Measurements from ENCODE around the gene GSK3B.
"Not testable (repeated sequence)": the region's sequence is repeated elsewhere in the genome, so short reads cannot be mapped to it uniquely, and the experiment has no call there.

Gene GSK3B

DNA sequence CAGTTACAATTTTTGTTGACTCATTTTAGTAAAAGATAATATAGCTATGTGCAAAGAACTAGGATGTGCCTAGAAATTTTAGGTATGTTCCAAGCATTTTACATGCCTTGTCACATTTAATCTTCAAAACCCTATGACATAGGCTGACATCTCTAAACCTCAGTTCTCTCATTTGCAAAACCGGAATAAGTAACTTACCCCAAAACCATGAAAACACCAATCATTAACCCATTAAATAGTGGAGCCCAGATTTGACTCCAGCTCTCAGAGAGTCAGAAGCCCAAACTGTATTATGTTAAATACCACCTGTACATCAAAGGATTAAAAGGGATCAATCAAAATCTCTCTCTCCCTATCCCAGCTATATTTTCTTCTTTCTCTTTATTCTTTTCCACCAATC is 36.6 kb downstream of the GSK3B start:
- H3K27ac ChIP-seq (ENCODE audit: insufficient read depth, low read depth, low read length, poor library complexity, severe bottlenecking), result no peak overlapping the region
- no peaks in the 10 kb centered on the region for H3K4me1 ChIP-seq (ENCODE audit: control insufficient read depth, insufficient read depth, low read length)
- no peak overlapping the region for H3K4me3 ChIP-seq (ENCODE audit: insufficient read depth, low read depth, low read length)
- whole genome bisulfite sequencing, 2 experiments, result 88 to 94% methylated on average over 1 of the region's 1 CpG
- no peaks in the 10 kb centered on the region for H3K36me3 ChIP-seq (ENCODE audit: control insufficient read depth, insufficient read depth, low read length)
- H3K9me3 ChIP-seq (ENCODE audit: control insufficient read depth, low read length), result no peaks in the 10 kb centered on the region
- no peaks in the 10 kb centered on the region for H3K27me3 ChIP-seq (ENCODE audit: control insufficient read depth, insufficient read depth, low read length, poor library complexity, severe bottlenecking)

DNA sequence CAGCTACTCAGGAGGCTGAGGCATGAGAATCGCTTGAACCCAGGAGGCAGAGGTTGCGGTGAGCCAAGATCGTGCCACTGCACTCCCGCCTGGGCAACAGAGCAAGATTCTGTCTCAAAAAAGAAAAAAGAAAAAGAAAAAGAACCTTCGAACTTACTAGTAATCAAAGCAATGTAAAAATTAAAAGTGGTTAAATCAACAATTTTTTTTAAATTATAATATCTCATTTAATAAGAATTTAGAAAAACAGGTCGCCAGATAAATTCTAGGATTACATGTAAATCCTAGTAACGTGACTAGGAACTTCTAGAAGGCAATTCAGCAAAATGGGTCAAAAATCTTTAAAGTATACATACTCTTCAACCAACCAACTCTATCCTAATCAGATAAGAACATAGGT is 37.2 kb downstream of the GSK3B start:
- H3K9me3 ChIP-seq (ENCODE audit: control insufficient read depth, low read length), result no peaks in the 10 kb centered on the region
- 92 to 94% methylated on average over 6 of the region's 7 CpGs for WGBS, 2 experiments
- no peak overlapping the region for H3K4me3 ChIP-seq (ENCODE audit: insufficient read depth, low read depth, low read length)

DNA sequence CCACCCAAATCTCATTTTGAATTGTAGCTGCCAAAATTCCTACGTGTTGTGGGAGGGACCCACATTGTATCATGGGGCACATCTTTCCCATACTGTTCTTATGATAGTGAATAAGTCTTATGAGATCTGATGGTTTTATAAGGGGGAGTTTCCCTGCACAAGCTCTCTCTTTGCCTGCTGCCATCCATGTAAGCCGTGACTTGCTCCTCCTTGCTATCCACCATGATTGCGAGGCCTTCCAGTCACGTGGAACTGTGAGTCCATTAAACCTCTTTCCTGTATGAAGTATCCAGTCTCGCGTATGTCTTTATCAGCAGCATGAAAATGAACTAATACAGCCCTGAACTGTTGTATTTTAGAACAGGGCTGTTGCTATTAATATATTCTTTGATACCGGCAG is 40.6 kb downstream of the GSK3B start:
- not testable (repeated sequence) for H3K4me3 ChIP-seq (ENCODE audit: insufficient read depth, low read depth, low read length); H3K9me3 ChIP-seq (ENCODE audit: control insufficient read depth, low read length); H3K36me3 ChIP-seq (ENCODE audit: control insufficient read depth, insufficient read depth, low read length); H3K27me3 ChIP-seq (ENCODE audit: control insufficient read depth, insufficient read depth, low read length, poor library complexity, severe bottlenecking); H3K27ac ChIP-seq (ENCODE audit: insufficient read depth, low read depth, low read length, poor library complexity, severe bottlenecking); H3K4me1 ChIP-seq (ENCODE audit: control insufficient read depth, insufficient read depth, low read length)
- WGBS, 2 experiments, result 89 to 98% methylated on average over 6 to 7 of the region's 7 CpGs

More for the DNA sequence above, 37.2 kb downstream of the GSK3B start:
- Histone ChIP-seq H3K27ac (ENCODE audit: insufficient read depth, low read depth, low read length, poor library complexity, severe bottlenecking) (no peak overlapping the region), H3K36me3 (ENCODE audit: control insufficient read depth, insufficient read depth, low read length) (no peaks in the 10 kb centered on the region), H3K27me3 (ENCODE audit: control insufficient read depth, insufficient read depth, low read length, poor library complexity, severe bottlenecking) (no peaks in the 10 kb centered on the region), H3K4me1 (ENCODE audit: control insufficient read depth, insufficient read depth, low read length) (no peaks in the 10 kb centered on the region)

DNA sequence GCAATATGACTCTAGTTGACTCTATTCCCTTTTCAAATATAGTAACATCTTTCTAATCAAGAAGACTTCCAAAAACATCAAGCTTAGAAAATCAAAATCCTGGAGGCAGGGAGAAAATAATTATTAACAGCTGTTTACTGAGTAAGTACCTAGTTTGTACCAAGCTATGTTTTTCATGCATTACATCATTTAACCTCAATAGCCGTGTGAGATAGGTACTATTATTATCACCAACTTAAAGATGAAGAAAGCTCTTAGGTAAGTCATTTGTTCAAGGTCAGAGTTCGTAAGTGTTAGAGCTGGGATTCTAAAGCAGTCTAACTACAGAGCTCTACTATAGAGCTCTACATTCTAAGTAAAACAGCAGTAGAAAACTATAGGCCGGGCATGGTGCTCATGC is 41.6 kb downstream of the GSK3B start:
- 85 to 99% methylated on average over 2 to 3 of the region's 3 CpGs for WGBS, 2 experiments
- no peaks in the 10 kb centered on the region for H3K36me3 ChIP-seq (ENCODE audit: control insufficient read depth, insufficient read depth, low read length)

DNA sequence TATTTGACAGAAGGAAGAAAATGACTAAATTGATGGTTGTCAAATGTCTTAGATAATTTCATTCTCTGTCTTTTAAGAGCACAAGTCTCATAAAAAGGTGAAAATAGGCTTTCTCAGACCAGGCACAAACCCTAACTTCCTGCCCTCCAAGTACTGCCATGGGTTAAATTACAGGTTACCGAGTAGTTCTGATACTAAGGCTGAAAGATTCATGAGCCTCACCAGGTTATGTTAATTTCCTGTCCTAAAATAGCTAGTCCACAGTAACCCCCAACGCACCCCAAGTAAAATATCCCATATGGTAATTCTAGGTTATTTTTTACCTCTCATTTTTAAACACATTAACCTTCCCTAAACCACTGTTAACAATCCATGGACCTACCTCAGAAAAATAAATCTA is 42.0 kb downstream of the GSK3B start:
- Histone ChIP-seq H3K27me3 (ENCODE audit: control insufficient read depth, insufficient read depth, low read length, poor library complexity, severe bottlenecking) (no peaks in the 10 kb centered on the region), H3K27ac (ENCODE audit: insufficient read depth, low read depth, low read length, poor library complexity, severe bottlenecking) (no peak overlapping the region), H3K9me3 (ENCODE audit: control insufficient read depth, low read length) (no peaks in the 10 kb centered on the region), H3K36me3 (ENCODE audit: control insufficient read depth, insufficient read depth, low read length) (no peaks in the 10 kb centered on the region), H3K4me3 (ENCODE audit: insufficient read depth, low read depth, low read length) (no peak overlapping the region), H3K4me1 (ENCODE audit: control insufficient read depth, insufficient read depth, low read length) (no peaks in the 10 kb centered on the region)
- 75 to 89% methylated on average over 2 of the region's 2 CpGs for WGBS, 2 experiments

More for the DNA sequence above, 41.6 kb downstream of the GSK3B start:
- H3K9me3 ChIP-seq (ENCODE audit: control insufficient read depth, low read length), result no peaks in the 10 kb centered on the region
- no peak overlapping the region for H3K27ac ChIP-seq (ENCODE audit: insufficient read depth, low read depth, low read length, poor library complexity, severe bottlenecking)
- no peak overlapping the region for H3K4me3 ChIP-seq (ENCODE audit: insufficient read depth, low read depth, low read length)
- H3K4me1 ChIP-seq (ENCODE audit: control insufficient read depth, insufficient read depth, low read length), result no peaks in the 10 kb centered on the region
- H3K27me3 ChIP-seq (ENCODE audit: control insufficient read depth, insufficient read depth, low read length, poor library complexity, severe bottlenecking), result no peaks in the 10 kb centered on the region

DNA sequence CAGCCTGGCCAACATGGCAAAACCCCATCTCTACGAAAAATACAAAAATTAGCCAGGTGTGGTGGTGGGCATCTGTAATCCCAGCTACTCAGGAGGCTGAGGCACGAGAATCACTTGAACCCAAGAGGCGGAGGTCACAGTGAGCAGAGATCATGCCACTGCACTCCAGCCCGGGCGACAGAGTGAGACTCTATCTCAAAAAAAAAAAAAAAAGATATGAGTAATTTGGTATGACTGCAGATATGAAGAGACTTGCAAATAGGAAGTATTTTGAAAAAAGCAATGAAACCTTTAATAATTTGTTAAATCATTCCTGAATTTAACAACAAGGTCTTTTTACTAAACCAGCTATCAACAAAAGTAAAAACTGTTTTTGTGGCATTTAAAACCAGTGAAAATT is 42.7 kb downstream of the GSK3B start:
- 85 to 97% methylated on average over 4 to 5 of the region's 5 CpGs for WGBS, 2 experiments
- H3K27me3 ChIP-seq (ENCODE audit: control insufficient read depth, insufficient read depth, low read length, poor library complexity, severe bottlenecking); H3K4me1 ChIP-seq (ENCODE audit: control insufficient read depth, insufficient read depth, low read length); H3K4me3 ChIP-seq (ENCODE audit: insufficient read depth, low read depth, low read length); H3K36me3 ChIP-seq (ENCODE audit: control insufficient read depth, insufficient read depth, low read length); H3K27ac ChIP-seq (ENCODE audit: insufficient read depth, low read depth, low read length, poor library complexity, severe bottlenecking); H3K9me3 ChIP-seq (ENCODE audit: control insufficient read depth, low read length): not testable (repeated sequence)

DNA sequence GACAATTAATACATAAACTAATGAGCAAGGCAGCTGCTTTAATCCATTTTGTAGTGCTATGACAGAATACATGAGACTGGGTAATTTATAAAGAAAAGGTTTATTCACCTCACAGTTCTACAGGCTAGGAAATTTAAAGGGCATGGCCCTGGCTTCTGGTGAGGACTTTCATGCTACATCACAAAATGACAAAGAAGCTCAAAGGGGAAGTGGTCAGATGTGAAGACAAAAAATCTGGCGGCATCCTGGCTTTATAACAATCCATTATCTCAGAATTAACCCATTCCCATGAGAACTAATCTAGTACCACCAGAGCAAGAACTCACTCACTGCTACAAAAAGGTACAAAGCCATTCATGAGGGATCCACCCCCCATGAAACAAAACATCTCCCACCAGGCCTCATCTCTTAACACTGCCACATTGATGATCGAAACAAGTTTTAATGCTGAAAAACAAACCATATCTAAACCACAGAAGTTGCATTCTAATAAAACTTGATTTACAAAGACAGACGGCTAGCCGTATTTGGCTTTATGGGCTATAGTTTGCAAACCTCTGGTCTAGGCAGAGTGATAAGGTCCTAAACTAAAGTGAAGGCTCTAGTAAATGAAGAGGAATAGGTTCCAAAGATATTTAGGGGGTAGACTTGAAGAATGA is 44.2 kb downstream of the GSK3B start:
- no peak overlapping the region for H3K27ac ChIP-seq (ENCODE audit: insufficient read depth, low read depth, low read length, poor library complexity, severe bottlenecking)
- 91 to 95% methylated on average over 4 of the region's 4 CpGs for WGBS, 2 experiments

DNA sequence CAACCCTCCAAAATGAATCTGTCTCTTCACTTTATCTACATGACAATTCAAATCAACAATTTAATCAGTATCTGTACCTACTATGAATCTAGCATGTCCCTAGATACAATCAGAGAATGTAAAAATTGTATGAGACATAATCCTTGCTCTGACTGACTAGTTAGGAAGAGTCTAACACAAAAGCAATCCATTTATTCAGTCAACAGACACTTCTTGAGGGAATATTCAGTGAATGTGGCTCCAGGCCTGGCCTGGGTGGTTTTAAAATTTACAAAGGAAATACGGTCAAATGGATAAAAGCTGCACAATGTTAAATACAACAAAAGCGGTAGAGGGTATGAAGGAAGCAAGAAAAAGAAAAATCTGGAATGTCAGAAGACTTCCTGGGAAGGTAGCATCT is 45.2 kb downstream of the GSK3B start:
- Histone ChIP-seq H3K4me3 (ENCODE audit: insufficient read depth, low read depth, low read length) (no peak overlapping the region), H3K4me1 (ENCODE audit: control insufficient read depth, insufficient read depth, low read length) (no peaks in the 10 kb centered on the region), H3K27me3 (ENCODE audit: control insufficient read depth, insufficient read depth, low read length, poor library complexity, severe bottlenecking) (no peaks in the 10 kb centered on the region), H3K27ac (ENCODE audit: insufficient read depth, low read depth, low read length, poor library complexity, severe bottlenecking) (no peak overlapping the region), H3K36me3 (ENCODE audit: control insufficient read depth, insufficient read depth, low read length) (no peaks in the 10 kb centered on the region), H3K9me3 (ENCODE audit: control insufficient read depth, low read length) (no peaks in the 10 kb centered on the region)
- WGBS, 2 experiments, result 46 to 50% methylated on average over 2 of the region's 2 CpGs

More for the DNA sequence above, 44.2 kb downstream of the GSK3B start:
- no peaks in the 10 kb centered on the region for H3K9me3 ChIP-seq (ENCODE audit: control insufficient read depth, low read length)
- H3K36me3 ChIP-seq (ENCODE audit: control insufficient read depth, insufficient read depth, low read length), result no peaks in the 10 kb centered on the region
- H3K4me1 ChIP-seq (ENCODE audit: control insufficient read depth, insufficient read depth, low read length), result no peaks in the 10 kb centered on the region
- no peaks in the 10 kb centered on the region for H3K27me3 ChIP-seq (ENCODE audit: control insufficient read depth, insufficient read depth, low read length, poor library complexity, severe bottlenecking)
- no peak overlapping the region for H3K4me3 ChIP-seq (ENCODE audit: insufficient read depth, low read depth, low read length)

DNA sequence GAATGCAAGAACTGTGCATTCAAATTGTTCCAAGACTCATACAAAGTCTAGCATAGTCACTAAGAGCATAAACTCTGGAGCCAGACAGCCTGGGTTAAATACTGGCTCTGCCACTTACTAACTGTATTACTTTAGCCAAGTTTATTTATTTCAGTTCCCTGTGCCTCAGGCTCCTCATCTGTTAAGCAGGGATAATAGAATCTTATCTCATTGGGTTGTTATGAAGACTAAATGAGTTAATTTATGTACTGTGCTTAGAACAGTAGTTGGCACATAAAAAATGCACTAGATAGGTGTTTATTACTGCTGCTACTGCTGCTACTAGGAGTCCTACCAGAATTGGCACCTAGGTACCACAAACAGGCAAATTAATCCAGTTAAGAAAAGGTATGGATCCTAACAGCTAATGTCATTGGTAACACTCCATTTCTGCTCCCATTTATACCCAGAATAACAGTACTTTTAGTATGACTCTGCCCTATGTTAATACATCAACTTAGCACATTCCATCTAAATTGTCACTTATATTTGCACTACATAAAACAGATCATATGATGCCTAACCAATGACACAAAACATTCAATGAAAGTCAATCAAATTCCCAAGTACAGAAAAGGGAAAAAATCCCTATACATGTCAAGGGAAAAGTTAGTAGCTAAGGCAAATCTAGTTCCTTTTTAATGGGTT is 45.7 kb downstream of the GSK3B start:
- H3K36me3 ChIP-seq (ENCODE audit: control insufficient read depth, insufficient read depth, low read length), result no peaks in the 10 kb centered on the region
- H3K27me3 ChIP-seq (ENCODE audit: control insufficient read depth, insufficient read depth, low read length, poor library complexity, severe bottlenecking), result no peaks in the 10 kb centered on the region
- H3K4me1 ChIP-seq (ENCODE audit: control insufficient read depth, insufficient read depth, low read length), result no peaks in the 10 kb centered on the region
- H3K27ac ChIP-seq (ENCODE audit: insufficient read depth, low read depth, low read length, poor library complexity, severe bottlenecking), result no peak overlapping the region
- H3K9me3 ChIP-seq (ENCODE audit: control insufficient read depth, low read length), result no peaks in the 10 kb centered on the region
- no peak overlapping the region for H3K4me3 ChIP-seq (ENCODE audit: insufficient read depth, low read depth, low read length)

DNA sequence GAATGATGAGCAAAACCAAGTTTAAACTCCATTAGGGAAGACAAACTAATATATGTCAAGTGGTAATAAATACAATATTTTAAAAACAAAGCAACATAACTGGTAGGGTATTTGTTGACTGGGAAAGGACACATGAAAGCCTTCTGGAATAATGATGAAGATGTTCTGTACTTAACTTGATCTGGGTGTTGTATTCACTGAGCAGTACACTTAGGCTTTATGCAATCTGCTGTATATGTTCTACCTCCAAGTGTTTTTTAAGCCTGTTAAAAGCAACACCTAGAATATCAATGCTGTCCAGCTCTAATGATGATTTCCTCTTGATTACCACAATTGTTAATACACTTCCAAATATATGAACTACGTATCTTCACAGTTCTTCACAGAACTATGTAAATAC is 46.6 kb downstream of the GSK3B start:
- H3K36me3 ChIP-seq (ENCODE audit: control insufficient read depth, insufficient read depth, low read length), result no peaks in the 10 kb centered on the region
- H3K27me3 ChIP-seq (ENCODE audit: control insufficient read depth, insufficient read depth, low read length, poor library complexity, severe bottlenecking), result no peaks in the 10 kb centered on the region
- no peaks in the 10 kb centered on the region for H3K9me3 ChIP-seq (ENCODE audit: control insufficient read depth, low read length)
- no peak overlapping the region for H3K4me3 ChIP-seq (ENCODE audit: insufficient read depth, low read depth, low read length)
- no peak overlapping the region for H3K27ac ChIP-seq (ENCODE audit: insufficient read depth, low read depth, low read length, poor library complexity, severe bottlenecking)
- WGBS, 2 experiments, result 89 to 95% methylated on average over 1 of the region's 1 CpG
- H3K4me1 ChIP-seq (ENCODE audit: control insufficient read depth, insufficient read depth, low read length), result no peaks in the 10 kb centered on the region
